Mesothelial cell of epicardium (in vitro differentiated cells): Measurements from ENCODE around the gene PIK3AP1. TPM values are rescaled to one million over a fixed set of nuclear protein-coding genes. Genes with fewer than 3 reads are reported as not detected.
"Not testable (repeated sequence)": the region's sequence is repeated elsewhere in the genome, so short reads cannot be mapped to it uniquely, and the experiment has no call there.

Experiments used
- DNase-seq, 2 experiments: peaks; one replicate each; pipeline ENCODE4 v3.0.0; 2021; ENCODE audit warnings: low spot score in 2 of 2; ENCODE audit not compliant: unreplicated experiment in 2 of 2
- H3K27ac Mint-ChIP-seq: 2 replicates; pipeline ENCODE4 v1.8.0; 2021; ENCODE audit warnings: mixed read lengths
- H3K27me3 Mint-ChIP-seq: 2 replicates; pipeline ENCODE4 v1.8.0; 2021; ENCODE audit warnings: low read depth, mixed read lengths
- H3K36me3 Mint-ChIP-seq: 2 replicates; pipeline ENCODE4 v1.8.0; 2021; ENCODE audit warnings: mixed read lengths
- H3K4me1 Mint-ChIP-seq: 2 replicates; pipeline ENCODE4 v1.8.0; 2021; ENCODE audit warnings: mixed read lengths
- H3K4me3 Mint-ChIP-seq: 2 replicates; pipeline ENCODE4 v1.8.0; 2021; ENCODE audit warnings: mild to moderate bottlenecking, moderate library complexity, mixed read lengths
- H3K9me3 Mint-ChIP-seq: 2 replicates; pipeline ENCODE4 v1.8.0; 2021; ENCODE audit warnings: mixed read lengths
- CTCF ChIP-seq: fragments of 200-600 bp; sonication (generic); IDR thresholded peaks from one replicate; pipeline ENCODE4 v1.5.0; 2021; ENCODE audit warnings: antibody characterized with exemption; ENCODE audit not compliant: unreplicated experiment
- total RNA-seq: library from RNA; stranded (reverse); gene quantifications from 3 replicates; pipeline ENCODE4 v1.2.1, GENCODE V29; 2021

PIK3AP1 gene
- total RNA-seq, 1 donor from 2014 or later: 0.36 TPM

DNA sequence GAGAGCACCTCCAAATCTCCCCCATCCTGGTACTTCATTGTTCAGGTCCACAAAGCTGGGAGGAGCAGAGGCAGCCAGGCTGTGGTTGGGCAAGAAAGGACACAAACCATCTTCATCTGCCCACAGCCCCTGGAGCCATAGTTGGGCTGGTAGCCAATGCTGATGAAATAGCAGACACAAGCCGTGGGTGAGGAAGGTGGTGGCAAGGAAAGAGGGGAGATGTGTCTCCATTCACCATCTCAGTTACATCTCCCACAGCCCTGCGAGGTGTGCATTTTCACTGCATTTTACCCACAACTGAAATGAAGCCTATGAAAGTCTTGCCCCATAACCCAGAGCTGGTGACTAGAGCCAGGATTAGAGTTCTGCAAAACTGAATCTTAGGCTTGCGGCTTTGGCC, 35.0 kb downstream of the PIK3AP1 start:
- peaks cover 54% of the 10 kb centered on the region for H3K27me3 Mint-ChIP-seq
- no peak overlapping the region for H3K27ac Mint-ChIP-seq
- no peak for TF ChIP-seq CTCF
- H3K36me3 Mint-ChIP-seq: no peaks in the 10 kb centered on the region
- no peak overlapping the region for H3K4me3 Mint-ChIP-seq
- H3K9me3 Mint-ChIP-seq: peaks cover 8% of the 10 kb centered on the region
- DNase-seq: no peak
- no peaks in the 10 kb centered on the region for H3K4me1 Mint-ChIP-seq

DNA sequence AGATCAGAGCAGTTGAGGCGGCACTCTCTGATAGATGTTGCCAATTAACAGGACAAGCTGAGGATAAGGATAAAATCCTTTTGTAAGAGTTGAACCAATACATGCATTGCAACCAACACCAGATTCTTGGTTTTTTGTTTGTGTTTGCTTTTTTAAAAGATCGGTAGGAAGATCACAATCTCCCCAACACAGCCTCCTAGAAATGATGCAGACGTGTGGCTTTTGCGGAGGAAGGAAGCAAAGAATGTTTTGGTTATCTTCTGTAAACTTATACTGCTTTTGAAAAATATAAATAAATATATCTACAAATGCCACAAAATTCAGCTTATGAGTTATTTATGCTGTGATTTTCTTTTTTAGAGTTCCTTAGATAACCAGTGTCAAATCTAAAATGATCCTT, 35.5 kb downstream of the PIK3AP1 start:
- Mint-ChIP-seq H3K36me3 (no peaks in the 10 kb centered on the region), H3K4me1 (no peaks in the 10 kb centered on the region), H3K27ac (no peak overlapping the region), H3K4me3 (no peak overlapping the region), H3K27me3 (peaks cover 55% of the 10 kb centered on the region), H3K9me3 (peaks cover 8% of the 10 kb centered on the region)
- no peak for TF ChIP-seq CTCF
- DNase-seq: no peak

DNA sequence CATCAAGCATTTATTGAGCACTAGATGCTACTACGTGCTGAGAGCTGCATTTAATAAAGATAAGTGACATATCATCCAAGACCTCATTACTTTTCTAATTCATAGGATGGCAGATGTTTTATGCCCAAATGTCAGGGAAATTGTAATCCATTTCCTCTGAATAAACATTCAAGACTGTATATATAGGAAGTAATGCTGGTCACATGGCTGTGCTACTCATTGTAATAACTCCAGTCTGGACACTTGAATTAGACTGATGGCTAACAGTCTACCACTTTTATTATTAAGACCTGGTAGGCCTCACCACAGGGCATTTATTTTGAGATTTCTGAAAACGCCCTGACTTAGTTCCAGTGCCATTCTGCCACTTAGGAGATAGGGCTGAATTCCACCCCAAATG, 36.6 kb downstream of the PIK3AP1 start:
- Mint-ChIP-seq H3K27me3 (peaks cover 60% of the 10 kb centered on the region), H3K36me3 (no peaks in the 10 kb centered on the region), H3K4me3 (no peak overlapping the region), H3K27ac (no peak overlapping the region), H3K9me3 (peaks cover 8% of the 10 kb centered on the region), H3K4me1 (no peaks in the 10 kb centered on the region)
- TF ChIP-seq CTCF: no peak
- DNase-seq: no peak

DNA sequence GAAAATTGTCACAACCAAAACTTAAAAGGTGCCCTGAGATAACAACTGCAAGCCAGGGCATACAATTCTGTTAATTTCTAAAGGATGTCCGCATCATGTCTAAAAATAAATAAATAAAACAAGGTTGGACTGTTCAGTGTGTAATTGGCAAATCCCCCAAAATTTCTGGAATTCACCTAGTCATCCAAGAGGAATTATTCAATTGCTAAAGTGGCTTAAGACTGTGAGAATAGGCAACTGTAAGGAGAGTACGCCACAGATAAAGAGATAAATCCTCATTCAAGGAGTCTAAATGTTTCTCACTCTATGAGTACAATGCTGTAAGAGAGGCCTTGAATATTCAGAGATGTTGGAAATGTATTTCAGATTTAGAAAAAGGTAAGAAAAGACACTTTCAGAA, 37.2 kb downstream of the PIK3AP1 start:
- no peak overlapping the region for H3K4me3 Mint-ChIP-seq
- no peak for TF ChIP-seq CTCF
- peaks cover 63% of the 10 kb centered on the region for H3K27me3 Mint-ChIP-seq
- DNase-seq: no peak
- H3K4me1 Mint-ChIP-seq: no peaks in the 10 kb centered on the region
- no peaks in the 10 kb centered on the region for H3K36me3 Mint-ChIP-seq
- H3K9me3 Mint-ChIP-seq: peaks cover 8% of the 10 kb centered on the region
- H3K27ac Mint-ChIP-seq: no peak overlapping the region

- H3K27ac Mint-ChIP-seq: no peak overlapping the region
- peaks cover 65% of the 10 kb centered on the region for H3K27me3 Mint-ChIP-seq
- DNase-seq: no peak
- no peaks in the 10 kb centered on the region for H3K4me1 Mint-ChIP-seq
- no peak for TF ChIP-seq CTCF
- no peak overlapping the region for H3K4me3 Mint-ChIP-seq
- peaks cover 8% of the 10 kb centered on the region for H3K9me3 Mint-ChIP-seq
- H3K36me3 Mint-ChIP-seq: no peaks in the 10 kb centered on the region
Measured at GRCh38 chr10:96681524-96681923, 38.8 kb downstream of the PIK3AP1 start.

DNA sequence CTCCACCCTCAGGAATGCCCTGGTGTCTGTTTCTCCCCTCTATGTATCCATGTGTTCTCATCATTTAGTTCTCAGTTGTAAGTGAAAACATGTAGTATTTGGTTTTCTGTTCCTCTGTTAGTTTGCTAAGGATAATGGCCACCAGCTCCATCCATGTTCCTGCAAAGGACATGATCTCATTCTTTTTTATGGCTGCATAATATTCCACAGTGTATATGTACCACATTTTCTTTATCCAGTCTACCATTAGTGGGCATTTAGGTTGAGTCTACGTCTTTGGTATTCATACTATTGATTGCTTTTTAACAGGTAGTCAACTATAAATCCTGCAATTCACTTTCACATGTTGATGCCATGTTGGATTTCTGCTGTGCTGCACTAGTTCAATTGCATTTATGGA, 39.9 kb downstream of the PIK3AP1 start:
- H3K4me3 Mint-ChIP-seq, DNase-seq, H3K4me1 Mint-ChIP-seq, H3K36me3 Mint-ChIP-seq, H3K27ac Mint-ChIP-seq, H3K9me3 Mint-ChIP-seq: not testable (repeated sequence)
- H3K27me3 Mint-ChIP-seq: peaks cover 62% of the 10 kb centered on the region
